GM12865 (cell line): ENCODE data around the gene SLC16A7.
"Not testable (repeated sequence)": the region's sequence is repeated elsewhere in the genome, so short reads cannot be mapped to it uniquely, and the experiment has no call there.

Experiments used
- DNase-seq: peaks from one replicate; pipeline ENCODE4 v3.0.0; 2010; ENCODE audit warnings: low read depth
- H3K4me3 ChIP-seq: 2 replicates; pipeline ENCODE4 v1.5.1; 2011; ENCODE audit warnings: mild to moderate bottlenecking, low read depth, low read length, control low read depth
- TF ChIP-seq, protein P1 (sequence below): IDR thresholded peaks from 2 replicates; pipeline ENCODE4 v1.5.1; 2011; ENCODE audit warnings: low read length, control low read depth, low read depth, inconsistent platforms; ENCODE audit not compliant: insufficient read depth; ENCODE audit errors: missing control alignments

The SLC16A7 gene

GRCh38 chr12:59597385-59597781, 1.6 kb downstream of the SLC16A7 start:
- H3K4me3 ChIP-seq, result peak overlapping the region; percentile 73
- TF ChIP-seq, protein P1, sequence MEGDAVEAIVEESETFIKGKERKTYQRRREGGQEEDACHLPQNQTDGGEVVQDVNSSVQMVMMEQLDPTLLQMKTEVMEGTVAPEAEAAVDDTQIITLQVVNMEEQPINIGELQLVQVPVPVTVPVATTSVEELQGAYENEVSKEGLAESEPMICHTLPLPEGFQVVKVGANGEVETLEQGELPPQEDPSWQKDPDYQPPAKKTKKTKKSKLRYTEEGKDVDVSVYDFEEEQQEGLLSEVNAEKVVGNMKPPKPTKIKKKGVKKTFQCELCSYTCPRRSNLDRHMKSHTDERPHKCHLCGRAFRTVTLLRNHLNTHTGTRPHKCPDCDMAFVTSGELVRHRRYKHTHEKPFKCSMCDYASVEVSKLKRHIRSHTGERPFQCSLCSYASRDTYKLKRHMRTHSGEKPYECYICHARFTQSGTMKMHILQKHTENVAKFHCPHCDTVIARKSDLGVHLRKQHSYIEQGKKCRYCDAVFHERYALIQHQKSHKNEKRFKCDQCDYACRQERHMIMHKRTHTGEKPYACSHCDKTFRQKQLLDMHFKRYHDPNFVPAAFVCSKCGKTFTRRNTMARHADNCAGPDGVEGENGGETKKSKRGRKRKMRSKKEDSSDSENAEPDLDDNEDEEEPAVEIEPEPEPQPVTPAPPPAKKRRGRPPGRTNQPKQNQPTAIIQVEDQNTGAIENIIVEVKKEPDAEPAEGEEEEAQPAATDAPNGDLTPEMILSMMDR, result no peak
- peak; percentile 89 for DNase-seq

DNA sequence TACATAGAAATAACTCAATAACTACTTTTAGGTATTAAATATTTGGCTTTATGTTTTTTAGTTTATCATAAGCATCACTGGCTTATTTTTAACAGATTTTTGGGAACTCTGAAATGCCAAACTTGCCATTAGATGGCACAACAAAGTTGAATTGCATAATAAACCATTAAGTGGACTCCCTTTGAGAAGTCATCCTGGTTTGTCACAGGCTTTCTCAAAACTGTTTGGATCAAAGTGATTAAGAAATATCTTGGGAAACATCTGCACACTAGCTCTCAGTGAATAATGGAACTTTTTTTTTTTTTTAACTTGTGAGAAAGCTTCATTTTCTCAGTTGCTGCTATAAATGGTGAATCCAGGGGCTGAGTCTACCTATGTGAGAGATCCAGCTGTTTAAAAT, 4.3 kb downstream of the SLC16A7 start:
- no peak overlapping the region for H3K4me3 ChIP-seq
- no peak for DNase-seq
- TF ChIP-seq, protein P1, result no peak

DNA sequence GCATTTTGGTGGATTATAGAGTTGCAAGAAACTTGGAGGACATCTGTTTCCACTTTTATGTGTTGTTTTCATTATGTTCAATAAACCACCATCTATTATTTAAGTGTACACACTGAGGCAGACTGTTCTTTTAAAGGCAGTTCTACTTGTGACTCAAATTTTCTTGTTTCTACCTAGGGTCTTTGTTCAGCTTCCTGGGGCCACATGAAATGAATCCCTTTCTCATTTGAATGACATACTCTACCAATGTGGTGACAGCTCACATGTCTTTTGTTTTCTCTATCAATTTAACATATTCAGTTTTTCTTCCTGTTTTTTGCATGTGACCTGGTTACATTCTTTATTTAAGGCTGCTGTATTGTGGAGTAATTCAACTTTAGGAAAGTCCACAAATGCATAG, 7.9 kb downstream of the SLC16A7 start:
- H3K4me3 ChIP-seq, result no peak overlapping the region
- TF ChIP-seq, protein P1, result no peak
- DNase-seq, result no peak

DNA sequence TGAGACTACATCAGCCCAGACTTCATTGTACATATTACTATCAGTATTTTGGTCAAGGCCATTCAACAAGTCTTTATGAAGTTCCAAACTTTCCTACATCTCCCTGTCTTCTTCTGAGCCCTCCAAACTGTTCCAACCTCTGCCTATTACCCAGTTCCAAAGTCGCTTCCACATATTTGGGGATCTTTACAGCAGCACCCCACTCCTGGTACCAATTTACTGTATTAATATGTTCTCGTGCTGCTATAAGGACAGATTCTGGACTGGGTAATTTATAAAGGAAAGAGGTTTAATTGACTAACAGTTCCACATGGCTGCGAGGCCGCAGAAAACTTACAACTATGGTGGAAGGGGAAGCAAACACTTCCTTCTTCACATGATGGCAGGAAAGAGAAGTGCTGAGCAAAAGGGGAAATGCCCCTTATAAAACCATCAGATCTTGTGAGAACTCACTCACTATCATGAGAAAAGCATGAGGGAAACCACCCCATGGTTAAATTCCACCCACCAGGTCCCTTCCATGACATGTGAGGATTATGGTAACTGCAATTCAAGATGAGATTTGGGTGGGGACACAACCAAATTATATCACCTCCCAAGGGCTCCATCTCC, 17.1 kb downstream of the SLC16A7 start:
- DNase-seq, H3K4me3 ChIP-seq: not testable (repeated sequence)

DNA sequence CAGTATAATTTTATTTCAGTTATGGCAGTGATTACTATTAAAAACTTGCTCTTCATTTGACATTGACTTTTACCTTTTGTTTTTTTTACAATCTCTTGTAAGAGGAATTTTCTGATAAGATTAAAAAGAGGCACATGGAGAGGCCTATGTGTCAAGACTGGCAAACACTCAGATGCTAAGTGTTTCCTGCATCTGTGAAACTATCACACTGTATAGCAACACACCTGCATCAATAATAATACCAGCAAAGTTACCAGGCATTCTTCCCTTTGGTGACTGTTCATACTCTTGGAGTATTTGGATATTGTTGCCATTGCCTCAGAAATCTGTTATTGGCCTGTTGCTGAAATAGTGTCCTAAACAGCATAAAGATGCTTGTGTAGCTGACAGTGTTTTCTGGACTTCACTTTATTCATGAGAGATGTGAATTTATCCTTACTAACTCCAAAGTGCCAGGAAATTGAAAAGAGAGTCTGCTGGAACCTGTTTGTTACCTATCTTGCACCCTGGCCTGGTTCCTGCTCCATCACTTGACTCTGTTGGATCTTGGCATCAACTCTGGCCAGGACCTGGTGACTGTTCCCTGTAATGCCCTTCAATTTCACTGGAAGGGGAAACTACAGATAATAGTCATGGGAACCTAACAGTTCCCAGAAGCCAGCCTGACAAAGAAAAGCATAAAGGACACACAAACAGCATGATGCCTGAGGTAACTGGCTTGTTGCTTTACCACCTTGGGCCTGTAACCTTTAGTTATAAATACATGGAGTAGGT, 19.8 kb downstream of the SLC16A7 start:
- DNase-seq, result no peak
- TF ChIP-seq, protein P1, result no peak
- no peak overlapping the region for H3K4me3 ChIP-seq

DNA sequence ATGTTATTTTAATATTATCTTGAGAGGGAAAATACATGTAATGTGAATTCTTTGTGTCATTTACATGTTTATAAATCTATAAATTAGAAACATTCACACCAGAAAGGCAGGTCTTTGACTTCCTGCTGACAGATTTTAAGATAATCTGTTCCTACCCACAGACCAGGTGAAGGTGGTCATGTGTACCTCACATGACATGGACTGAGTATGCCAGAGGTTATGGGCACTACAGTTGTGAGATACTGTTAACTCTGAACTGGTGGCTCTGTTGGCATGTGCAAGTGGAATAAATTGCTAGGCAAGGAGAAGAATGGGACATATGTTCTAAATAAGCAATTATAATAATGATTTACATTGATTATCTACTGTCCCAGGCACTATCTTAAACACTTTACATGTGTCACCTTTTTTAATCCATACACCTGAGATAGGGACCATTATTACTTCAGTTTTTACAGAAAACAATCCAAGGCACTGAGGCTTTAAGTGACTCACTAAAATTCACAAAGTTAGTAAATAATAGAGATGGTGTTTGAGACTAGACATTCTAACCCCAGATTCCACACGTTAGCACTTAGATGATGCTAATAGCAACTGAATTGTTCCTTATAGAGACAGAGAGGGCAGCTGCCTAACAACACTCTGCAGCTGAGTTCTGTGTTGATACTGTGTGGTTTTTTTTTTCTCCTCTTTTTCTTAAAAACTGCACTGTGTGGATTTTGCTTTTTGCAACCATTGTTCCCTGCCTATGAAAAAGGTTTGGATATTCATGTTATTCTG, 23.8 kb downstream of the SLC16A7 start:
- TF ChIP-seq, protein P1, result no peak
- no peak overlapping the region for H3K4me3 ChIP-seq
- DNase-seq, result no peak

GRCh38 chr12:59620326-59620725, 24.5 kb downstream of the SLC16A7 start:
- DNase-seq, result no peak
- no peak overlapping the region for H3K4me3 ChIP-seq

More at GRCh38 chr12:59620326-59620725, 24.5 kb downstream of the SLC16A7 start:
- TF ChIP-seq, protein P1, result no peak
